H9 (cell line): ENCODE data around the gene TLR6. TPM values are rescaled to one million over a fixed set of nuclear protein-coding genes. Genes with fewer than 3 reads are reported as not detected.

Experiments used
- DNase-seq: peaks from one replicate; pipeline ENCODE4 v3.0.0-alpha.2; 2017
- H2AFZ ChIP-seq: one replicate; pipeline ENCODE4 v1.6.1; 2013; ENCODE audit warnings: mild to moderate bottlenecking, low read length, control low read depth, moderate library complexity
- H2AK5ac ChIP-seq: 2 replicates; pipeline ENCODE4 v1.6.1; 2013; ENCODE audit warnings: low read length, control low read depth, mixed read lengths; ENCODE audit not compliant: insufficient read length
- H2BK120ac ChIP-seq: one replicate; pipeline ENCODE4 v1.6.1; 2013; ENCODE audit warnings: low read depth, mild to moderate bottlenecking, low read length, control low read depth, inconsistent platforms; ENCODE audit not compliant: poor library complexity, severe bottlenecking
- H2BK12ac ChIP-seq: 2 replicates; pipeline ENCODE4 v1.6.1; 2013; ENCODE audit warnings: low read length, control low read depth, mixed read lengths, low read depth; ENCODE audit not compliant: insufficient read length
- H2BK15ac ChIP-seq: 2 replicates; pipeline ENCODE4 v1.6.1; 2013; ENCODE audit warnings: low read depth, low read length, control low read depth
- H2BK20ac ChIP-seq: one replicate; pipeline ENCODE4 v1.6.1; 2013; ENCODE audit warnings: low read depth, mild to moderate bottlenecking, low read length, control low read depth, inconsistent platforms; ENCODE audit not compliant: poor library complexity, severe bottlenecking
- H2BK5ac ChIP-seq: 2 replicates; pipeline ENCODE4 v1.6.1; 2013; ENCODE audit warnings: low read length, control low read depth, mixed read lengths; ENCODE audit not compliant: insufficient read length
- H3K14ac ChIP-seq: 2 replicates; pipeline ENCODE4 v1.6.1; 2013; ENCODE audit warnings: low read length, control low read depth; ENCODE audit not compliant: insufficient read depth
- H3K18ac ChIP-seq: 2 replicates; pipeline ENCODE4 v1.6.1; 2013; ENCODE audit warnings: low read depth, mild to moderate bottlenecking, mixed read lengths, low read length, control low read depth; ENCODE audit not compliant: insufficient read length
- H3K23ac ChIP-seq: 2 replicates; pipeline ENCODE4 v1.6.1; 2013; ENCODE audit warnings: low read length, control low read depth, mixed read lengths, low read depth; ENCODE audit not compliant: insufficient read length
- H3K23me2 ChIP-seq: 2 replicates; pipeline ENCODE4 v1.6.1; 2013; ENCODE audit warnings: low read depth, mild to moderate bottlenecking, mixed read lengths, low read length, control low read depth; ENCODE audit not compliant: insufficient read length, poor library complexity, severe bottlenecking
- H3K27ac ChIP-seq: 2 replicates; pipeline ENCODE4 v1.5.1; 2013; ENCODE audit warnings: low read length, control low read depth, mixed read lengths, low read depth; ENCODE audit not compliant: insufficient read length
- H3K27me3 ChIP-seq: 2 replicates; pipeline ENCODE4 v1.6.1; 2013; ENCODE audit warnings: low read length, control low read depth, inconsistent platforms; ENCODE audit not compliant: insufficient read depth
- H3K4ac ChIP-seq: 2 replicates; pipeline ENCODE4 v1.6.1; 2013; ENCODE audit warnings: low read depth, mild to moderate bottlenecking, control low read depth, inconsistent platforms, low read length, moderate library complexity
- H3K4me1 ChIP-seq: 2 replicates; pipeline ENCODE4 v1.6.1; 2013; ENCODE audit warnings: low read length, control low read depth, inconsistent platforms; ENCODE audit not compliant: insufficient read depth
- H3K4me2 ChIP-seq: 2 replicates; pipeline ENCODE4 v1.6.1; 2013; ENCODE audit warnings: low read length, control low read depth, mixed read lengths; ENCODE audit not compliant: insufficient read length, insufficient read depth
- H3K56ac ChIP-seq: 2 replicates; pipeline ENCODE4 v1.6.1; 2013; ENCODE audit warnings: low read depth, mild to moderate bottlenecking, mixed read lengths, low read length, control low read depth; ENCODE audit not compliant: insufficient read length
- H3K79me1 ChIP-seq: 2 replicates; pipeline ENCODE4 v1.6.1; 2013; ENCODE audit warnings: low read depth, mild to moderate bottlenecking, moderate library complexity, low read length, control low read depth, inconsistent platforms; ENCODE audit not compliant: insufficient read depth, poor library complexity, severe bottlenecking
- H3K79me2 ChIP-seq: 2 replicates; pipeline ENCODE4 v1.6.1; 2013; ENCODE audit warnings: low read length, control low read depth, inconsistent platforms; ENCODE audit not compliant: insufficient read depth
- H3K9ac ChIP-seq: 2 replicates; pipeline ENCODE4 v1.6.1; 2013; ENCODE audit warnings: low read length, control low read depth, mixed read lengths; ENCODE audit not compliant: insufficient read length; ENCODE audit errors: extremely low read depth
- H3K9me3 ChIP-seq: one replicate; pipeline ENCODE4 v1.6.1; 2013; ENCODE audit warnings: low read depth, low read length, inconsistent platforms; ENCODE audit not compliant: control insufficient read depth
- H3T11ph ChIP-seq: one replicate; pipeline ENCODE4 v1.6.1; 2013; ENCODE audit warnings: mild to moderate bottlenecking, low read length, control low read depth, inconsistent platforms
- H4K20me1 ChIP-seq: one replicate; pipeline ENCODE4 v1.6.1; 2013; ENCODE audit not compliant: control insufficient read depth, insufficient read length, insufficient read depth
- H4K5ac ChIP-seq: 2 replicates; pipeline ENCODE4 v1.6.1; 2013; ENCODE audit warnings: low read depth, mild to moderate bottlenecking, mixed read lengths, low read length, control low read depth; ENCODE audit not compliant: insufficient read length
- H4K8ac ChIP-seq: replicated peaks from 2 replicates; pipeline ENCODE4 v1.6.1; 2013; ENCODE audit warnings: low read length, control low read depth, mixed read lengths, low read depth; ENCODE audit not compliant: insufficient read length
- H4K91ac ChIP-seq: 2 replicates; pipeline ENCODE4 v1.6.1; 2013; ENCODE audit warnings: low read depth, mild to moderate bottlenecking, moderate library complexity, mixed read lengths, low read length, control low read depth; ENCODE audit not compliant: insufficient read length
- H3K27ac Mint-ChIP-seq, 3 experiments: 2 replicates in 2 of 3; 3 replicates in 1 of 3; pipeline ENCODE4 v1.8.0; 2020 to 2021; ENCODE audit warnings: mixed read lengths in 3 of 3, mild to moderate bottlenecking in 1 of 3, moderate library complexity in 1 of 3
- H3K27me3 Mint-ChIP-seq: 2 replicates; pipeline ENCODE4 v1.8.0; 2021; ENCODE audit warnings: low read depth, mild to moderate bottlenecking, moderate library complexity, mixed read lengths
- H3K36me3 Mint-ChIP-seq, 3 experiments: 2 replicates in 2 of 3; 3 replicates in 1 of 3; pipeline ENCODE4 v1.8.0; 2020 to 2021; ENCODE audit warnings: low read depth in 3 of 3, mixed read lengths in 3 of 3; ENCODE audit not compliant: insufficient read depth in 1 of 3
- H3K4me1 Mint-ChIP-seq, 2 experiments: 2 replicates each; pipeline ENCODE4 v1.8.0; 2020; ENCODE audit warnings: mixed read lengths in 2 of 2
- H3K4me3 Mint-ChIP-seq, 2 experiments: 2 replicates in 1 of 2; 3 replicates in 1 of 2; pipeline ENCODE4 v1.8.0; 2020 to 2021; ENCODE audit warnings: mild to moderate bottlenecking in 2 of 2, mixed read lengths in 2 of 2, moderate library complexity in 1 of 2
- H3K9me3 Mint-ChIP-seq, 2 experiments: 2 replicates in 1 of 2; 3 replicates in 1 of 2; pipeline ENCODE4 v1.8.0; 2020; ENCODE audit warnings: mild to moderate bottlenecking in 2 of 2, mixed read lengths in 2 of 2, moderate library complexity in 1 of 2
- CTCF ChIP-seq: fragments of 200-600 bp; sonication (generic); conservative IDR thresholded peaks from 3 replicates; pipeline ENCODE4 v1.8.0; 2021; ENCODE audit warnings: antibody characterized with exemption, mild to moderate bottlenecking
- WGBS: extraction: QIAGEN DNeasy Blood & Tissue Kit; methylation state at CpG from one replicate; pipeline ENCODE4 v1.1.7; 2013; ENCODE audit warnings: missing lambda C conversion rate, low lambda C conversion rate, mixed read lengths; ENCODE audit not compliant: insufficient read length; ENCODE audit errors: extremely low coverage; 5-methylcytosine and 5-hydroxymethylcytosine counted together
- total RNA-seq: library from RNA; stranded (reverse); gene quantifications from 2 replicates; pipeline ENCODE4 v1.2.1, GENCODE V29; 2021

Gene TLR6
- total RNA-seq, 1 experiment from 2014 or later = 0.11 TPM

DNA sequence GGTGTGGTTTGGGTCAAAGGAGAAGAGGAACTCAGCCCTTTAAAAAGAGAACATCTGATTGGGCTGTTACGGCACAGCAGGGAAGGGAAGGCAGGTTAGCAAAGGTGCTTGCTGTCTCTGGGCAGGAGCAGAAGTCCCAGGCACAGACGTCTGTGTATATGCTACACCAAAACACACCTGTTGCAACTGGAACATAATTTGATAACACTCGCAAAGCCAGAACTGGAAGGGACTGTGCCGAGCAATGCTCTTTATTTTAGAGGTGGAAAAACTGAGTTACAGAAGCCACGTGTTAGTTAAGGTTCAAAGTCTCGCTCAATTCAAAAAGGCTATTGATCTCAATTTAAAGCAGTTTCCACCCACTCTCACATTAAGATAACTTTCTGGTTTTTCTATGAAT, 8.8 kb upstream of the TLR6 start:
- Histone ChIP-seq H4K5ac (no peak overlapping the region), H3K79me1 (no peaks in the 10 kb centered on the region), H3T11ph (no peak overlapping the region), H2AFZ (no peak overlapping the region), H3K18ac (no peak overlapping the region), H2AK5ac (no peak overlapping the region), H3K23me2 (peaks cover 3% of the 10 kb centered on the region), H2BK5ac (no peak overlapping the region), H3K4me2 (no peak overlapping the region), H4K20me1 (no peaks in the 10 kb centered on the region), H3K79me2 (no peaks in the 10 kb centered on the region), H3K27me3 (no peaks in the 10 kb centered on the region), H3K14ac (no peak overlapping the region), H2BK12ac (no peak overlapping the region), H2BK15ac (no peak overlapping the region), H2BK20ac (no peak overlapping the region), H3K9ac (no peak overlapping the region), H3K56ac (no peak overlapping the region), H4K8ac (no peak overlapping the region), H4K91ac (no peak overlapping the region), H3K4ac (no peak overlapping the region), H3K9me3 (no peaks in the 10 kb centered on the region), H3K4me1 (peaks cover 6% of the 10 kb centered on the region; the same call in 1 of the 2 replicates), H3K23ac (no peak overlapping the region), H2BK120ac (no peak overlapping the region), H3K27ac (no peak overlapping the region)
- H3K4me3 Mint-ChIP-seq = no peak overlapping the region
- no peak for DNase-seq
- H3K27ac Mint-ChIP-seq = no peak overlapping the region
- TF ChIP-seq CTCF = no peak
- no CpG with 5 or more reads among the region's 6 CpGs for WGBS
- no peaks in the 10 kb centered on the region for H3K9me3 Mint-ChIP-seq
- peaks cover 0 to 4% (median 0%) of the 10 kb centered on the region in 3 experiments; a peak in 3 of 7 replicates for H3K36me3 Mint-ChIP-seq
- peaks cover 5% of the 10 kb centered on the region for H3K27me3 Mint-ChIP-seq
- H3K4me1 Mint-ChIP-seq = peaks cover 14 to 19% of the 10 kb centered on the region in 2 experiments
